ENCODE measurements around the gene CBX5.
"Not testable (repeated sequence)": the region's sequence is repeated elsewhere in the genome, so short reads cannot be mapped to it uniquely, and the experiment has no call there.

Gene CBX5

GRCh38 chr12:54231269-54231668, 48.7 kb downstream of the CBX5 start:
- H4K91ac ChIP-seq (ENCODE audit: low read length); H3K14ac ChIP-seq (ENCODE audit: low read length in 2 of 2); H3K4me2 ChIP-seq (ENCODE audit: low read length, poor library complexity, severe bottlenecking); DNase-seq; H2AK5ac ChIP-seq (ENCODE audit: low read length, severe bottlenecking); H3K23ac ChIP-seq (ENCODE audit: low read length in 2 of 2); H3K79me1 ChIP-seq (replicated peaks; ENCODE audit: low read length, poor library complexity, severe bottlenecking); H3K27ac ChIP-seq (ENCODE audit: low read length, poor library complexity, severe bottlenecking); H2AFZ ChIP-seq (ENCODE audit: low read depth, low read length); H3K9ac ChIP-seq (ENCODE audit: low read length); H4K8ac ChIP-seq (ENCODE audit: low read length); H3K18ac ChIP-seq (ENCODE audit: low read depth in 1 of 2, low read length in 2 of 2); H3K4me3 ChIP-seq (ENCODE audit: insufficient read depth in 1 of 2, low read depth in 1 of 2, low read length in 2 of 2); H3K27me3 ChIP-seq (ENCODE audit: control insufficient read depth in 1 of 2, insufficient read depth in 1 of 2, low read length in 2 of 2); H2BK120ac ChIP-seq (ENCODE audit: low read depth, low read length); H3K9me3 ChIP-seq (ENCODE audit: control insufficient read depth, low read length); H2BK12ac ChIP-seq (ENCODE audit: low read length in 2 of 2); H3K36me3 ChIP-seq (ENCODE audit: control insufficient read depth in 1 of 2, insufficient read depth in 2 of 2, low read depth in 1 of 2, low read length in 2 of 2); H2BK5ac ChIP-seq (ENCODE audit: low read depth, low read length, poor library complexity, severe bottlenecking); H2BK15ac ChIP-seq (ENCODE audit: low read depth, poor library complexity, severe bottlenecking); H3K4ac ChIP-seq (ENCODE audit: low read depth in 1 of 2, low read length in 2 of 2): not testable (repeated sequence)
- WGBS: 97% methylated on average over 3 of the region's 3 CpGs
- peaks cover 11% of the 10 kb centered on the region for H3K4me1 ChIP-seq (ENCODE audit: control insufficient read depth, insufficient read depth, low read depth, low read length)

- H3K4me3 ChIP-seq (ENCODE audit: insufficient read depth in 1 of 2, low read depth in 1 of 2, low read length in 2 of 2): no peak overlapping the region
- H3K4me2 ChIP-seq (ENCODE audit: low read length, poor library complexity, severe bottlenecking): no peak overlapping the region
- H2BK120ac ChIP-seq (ENCODE audit: low read depth, low read length): no peak overlapping the region
- H3K9me3 ChIP-seq (ENCODE audit: control insufficient read depth, low read length): no peaks in the 10 kb centered on the region
- no peak overlapping the region for H2BK15ac ChIP-seq (ENCODE audit: low read depth, poor library complexity, severe bottlenecking)
- H2AFZ ChIP-seq (ENCODE audit: low read depth, low read length): no peak overlapping the region
- WGBS: 98% methylated on average over 2 of the region's 2 CpGs
- no peak overlapping the region for H4K91ac ChIP-seq (ENCODE audit: low read length)
- H2BK5ac ChIP-seq (ENCODE audit: low read depth, low read length, poor library complexity, severe bottlenecking): no peak overlapping the region
- H3K36me3 ChIP-seq (ENCODE audit: control insufficient read depth in 1 of 2, insufficient read depth in 2 of 2, low read depth in 1 of 2, low read length in 2 of 2): peaks cover 1 to 3% of the 10 kb centered on the region in 2 experiments
- H3K79me1 ChIP-seq (replicated peaks; ENCODE audit: low read length, poor library complexity, severe bottlenecking): peaks cover 4% of the 10 kb centered on the region
- no peak overlapping the region for H2BK12ac ChIP-seq (ENCODE audit: low read length in 2 of 2)
- no peak overlapping the region for H4K8ac ChIP-seq (ENCODE audit: low read length)
- H3K27me3 ChIP-seq (ENCODE audit: control insufficient read depth in 1 of 2, insufficient read depth in 1 of 2, low read length in 2 of 2): no peaks in the 10 kb centered on the region
- no peak for DNase-seq
- peaks cover 11% of the 10 kb centered on the region for H3K4me1 ChIP-seq (ENCODE audit: control insufficient read depth, insufficient read depth, low read depth, low read length)
- H3K23ac ChIP-seq (ENCODE audit: low read length in 2 of 2): no peak overlapping the region
- no peak overlapping the region for H3K14ac ChIP-seq (ENCODE audit: low read length in 2 of 2)
- H3K18ac ChIP-seq (ENCODE audit: low read depth in 1 of 2, low read length in 2 of 2): no peak overlapping the region
- no peak overlapping the region for H3K9ac ChIP-seq (ENCODE audit: low read length)
- H3K4ac ChIP-seq (ENCODE audit: low read depth in 1 of 2, low read length in 2 of 2): no peak overlapping the region
- H3K27ac ChIP-seq (ENCODE audit: low read length, poor library complexity, severe bottlenecking): peak overlapping the region; percentile 85
- no peak overlapping the region for H2AK5ac ChIP-seq (ENCODE audit: low read length, severe bottlenecking)
These were observed 49.4 kb downstream of the CBX5 start for GRCh38 chr12:54230555-54230954.

- H3K9ac ChIP-seq (ENCODE audit: low read length): peak overlapping the region; percentile 80
- WGBS: 18% methylated on average over 4 of the region's 4 CpGs
- H2AK5ac ChIP-seq (ENCODE audit: low read length, severe bottlenecking): peak overlapping the region; percentile 47
- peaks cover 4% of the 10 kb centered on the region for H3K79me1 ChIP-seq (replicated peaks; ENCODE audit: low read length, poor library complexity, severe bottlenecking)
- no peak overlapping the region for H2BK120ac ChIP-seq (ENCODE audit: low read depth, low read length)
- H3K4me3 ChIP-seq (ENCODE audit: insufficient read depth in 1 of 2, low read depth in 1 of 2, low read length in 2 of 2): peak overlapping the region in 1 of 2 experiments; percentile 46
- H3K27ac ChIP-seq (ENCODE audit: low read length, poor library complexity, severe bottlenecking): peak overlapping the region; percentile 85
- H2AFZ ChIP-seq (ENCODE audit: low read depth, low read length): no peak overlapping the region
- no peak overlapping the region for H3K14ac ChIP-seq (ENCODE audit: low read length in 2 of 2)
- peak overlapping the region; percentile 36 for H3K4me2 ChIP-seq (ENCODE audit: low read length, poor library complexity, severe bottlenecking)
- H3K18ac ChIP-seq (ENCODE audit: low read depth in 1 of 2, low read length in 2 of 2): peak overlapping the region; percentile 24 to 68
- H3K9me3 ChIP-seq (ENCODE audit: control insufficient read depth, low read length): no peaks in the 10 kb centered on the region
- H3K23ac ChIP-seq (ENCODE audit: low read length in 2 of 2): no peak overlapping the region
- H2BK5ac ChIP-seq (ENCODE audit: low read depth, low read length, poor library complexity, severe bottlenecking): no peak overlapping the region
- H3K36me3 ChIP-seq (ENCODE audit: control insufficient read depth in 1 of 2, insufficient read depth in 2 of 2, low read depth in 1 of 2, low read length in 2 of 2): peaks cover 0 to 3% of the 10 kb centered on the region in 2 experiments
- peak overlapping the region in 1 of 2 experiments; percentile 45 for H2BK12ac ChIP-seq (ENCODE audit: low read length in 2 of 2)
- no peak overlapping the region for H4K91ac ChIP-seq (ENCODE audit: low read length)
- peak; percentile 97 for DNase-seq
- H4K8ac ChIP-seq (ENCODE audit: low read length): no peak overlapping the region
- H3K27me3 ChIP-seq (ENCODE audit: control insufficient read depth in 1 of 2, insufficient read depth in 1 of 2, low read length in 2 of 2): no peaks in the 10 kb centered on the region
- peak overlapping the region in 1 of 2 experiments; percentile 7 for H3K4ac ChIP-seq (ENCODE audit: low read depth in 1 of 2, low read length in 2 of 2)
- no peak overlapping the region for H2BK15ac ChIP-seq (ENCODE audit: low read depth, poor library complexity, severe bottlenecking)
- H3K4me1 ChIP-seq (ENCODE audit: control insufficient read depth, insufficient read depth, low read depth, low read length): peaks cover 11% of the 10 kb centered on the region
These were observed 50.2 kb downstream of the CBX5 start for GRCh38 chr12:54229624-54230212.

GRCh38 chr12:54228471-54228870, 51.5 kb downstream of the CBX5 start:
- 100% methylated on average over 1 of the region's 1 CpG for WGBS
- Histone ChIP-seq H3K27ac (ENCODE audit: low read length, poor library complexity, severe bottlenecking) (no peak overlapping the region), H3K4ac (ENCODE audit: low read depth in 1 of 2, low read length in 2 of 2) (no peak overlapping the region), H2BK5ac (ENCODE audit: low read depth, low read length, poor library complexity, severe bottlenecking) (no peak overlapping the region), H4K91ac (ENCODE audit: low read length) (no peak overlapping the region), H3K18ac (ENCODE audit: low read depth in 1 of 2, low read length in 2 of 2) (peak overlapping the region in 1 of 2 experiments; percentile 22), H3K4me2 (ENCODE audit: low read length, poor library complexity, severe bottlenecking) (no peak overlapping the region), H2BK15ac (ENCODE audit: low read depth, poor library complexity, severe bottlenecking) (no peak overlapping the region), H3K4me3 (ENCODE audit: insufficient read depth in 1 of 2, low read depth in 1 of 2, low read length in 2 of 2) (no peak overlapping the region), H3K27me3 (ENCODE audit: control insufficient read depth in 1 of 2, insufficient read depth in 1 of 2, low read length in 2 of 2) (no peaks in the 10 kb centered on the region), H3K23ac (ENCODE audit: low read length in 2 of 2) (no peak overlapping the region), H2AK5ac (ENCODE audit: low read length, severe bottlenecking) (peak overlapping the region; percentile 83), H3K9me3 (ENCODE audit: control insufficient read depth, low read length) (no peaks in the 10 kb centered on the region), H3K9ac (ENCODE audit: low read length) (no peak overlapping the region), H3K4me1 (ENCODE audit: control insufficient read depth, insufficient read depth, low read depth, low read length) (peaks cover 12% of the 10 kb centered on the region), H3K14ac (ENCODE audit: low read length in 2 of 2) (no peak overlapping the region), H4K8ac (ENCODE audit: low read length) (no peak overlapping the region), H3K36me3 (ENCODE audit: control insufficient read depth in 1 of 2, insufficient read depth in 2 of 2, low read depth in 1 of 2, low read length in 2 of 2) (no peaks in the 10 kb centered on the region), H2BK120ac (ENCODE audit: low read depth, low read length) (no peak overlapping the region), H2BK12ac (ENCODE audit: low read length in 2 of 2) (no peak overlapping the region), H3K79me1 (replicated peaks; ENCODE audit: low read length, poor library complexity, severe bottlenecking) (peaks cover 2% of the 10 kb centered on the region), H2AFZ (ENCODE audit: low read depth, low read length) (no peak overlapping the region)
- no peak for DNase-seq

Data from mesenchymal stem cell (in vitro differentiated cells and primary cell).